B cell (primary cell): ENCODE measurements around the gene RNF34. TPM values are rescaled to one million over a fixed set of nuclear protein-coding genes. Genes with fewer than 3 reads are reported as not detected.
A peak's percentile ranks its signal among the peaks of the same experiment; 100 is the strongest.

Source experiments
- ATAC-seq: fragments of 200-7000 bp; cut with Tn5 transposase; one replicate; pipeline ENCODE4 v1.10.0; 2021; ENCODE audit warnings: low read depth, mild to moderate bottlenecking, moderate number of reproducible peaks, moderate library complexity
- CTCF ChIA-PET: fragments of 350-600 bp; sonication (Branson Sonifier 250); formaldehyde crosslinking; loops from one replicate; lab custom pipeline; 2021; ENCODE audit warnings: antibody characterized with exemption, inconsistent platforms; lab: Charles Lee
- POLR2A ChIA-PET: fragments of 350-600 bp; sonication (Branson Sonifier 250); formaldehyde crosslinking; loops from one replicate; lab custom pipeline; 2021; ENCODE audit warnings: antibody characterized with exemption; lab: Charles Lee
- DNase-seq: peaks from one replicate; pipeline ENCODE4 v3.0.0; 2013
- H2AFZ ChIP-seq: 2 replicates; pipeline ENCODE4 v1.6.1; 2012; ENCODE audit warnings: mild to moderate bottlenecking, low read depth, low read length; ENCODE audit not compliant: insufficient read depth, poor library complexity, severe bottlenecking
- H3K27ac ChIP-seq, 2 donors: 1 replicate in 1 of 2; 2 replicates in 1 of 2; pipeline ENCODE4 v1.5.1; 2012 to 2013; ENCODE audit warnings: low read length in 2 of 2, mild to moderate bottlenecking in 2 of 2, moderate library complexity in 1 of 2
- H3K27me3 ChIP-seq, 4 experiments: fragments of 200-600 bp in 1 of 4; sonication (generic) in 1 of 4; replicated peaks in 1 of 4; 1 replicate in 2 of 4; 2 replicates in 2 of 4; pipeline versions ENCODE4 v1.6.1 to v1.7.0; 2013 to 2016; ENCODE audit warnings: low read length in 3 of 4, mild to moderate bottlenecking in 2 of 4, mixed read lengths in 1 of 4, moderate library complexity in 1 of 4; ENCODE audit not compliant: insufficient read depth in 4 of 4, control insufficient read depth in 3 of 4; ENCODE audit errors: control extremely low read depth in 1 of 4
- H3K36me3 ChIP-seq, 2 experiments: replicated peaks in 1 of 2; 1 replicate in 1 of 2; 2 replicates in 1 of 2; pipeline versions ENCODE4 v1.6.1 to v1.7.1; 2013; ENCODE audit warnings: low read length in 1 of 2; ENCODE audit not compliant: insufficient read depth in 2 of 2, control insufficient read depth in 1 of 2; ENCODE audit errors: control extremely low read depth in 1 of 2, extremely low read depth in 1 of 2
- H3K4me1 ChIP-seq, 2 donors: fragments of 200-600 bp in 1 of 2; sonication (generic) in 1 of 2; 1 replicate in 1 of 2; 2 replicates in 1 of 2; pipeline versions ENCODE4 v1.5.1 to v1.6.1; 2013 to 2017; ENCODE audit warnings: low read length in 2 of 2; ENCODE audit not compliant: control insufficient read depth in 2 of 2, insufficient read depth in 2 of 2
- H3K4me2 ChIP-seq: replicated peaks from 2 replicates; pipeline ENCODE3; 2012; ENCODE audit warnings: mild to moderate bottlenecking, low read depth, low read length; ENCODE audit not compliant: poor library complexity, severe bottlenecking
- H3K4me3 ChIP-seq, 5 experiments: fragments of 200-600 bp in 1 of 5; sonication (generic) in 1 of 5; 1 replicate in 3 of 5; 2 replicates in 2 of 5; pipeline versions ENCODE4 v1.5.1 to v1.7.0; 2011 to 2016; ENCODE audit warnings: low read length in 4 of 5, mild to moderate bottlenecking in 4 of 5, low read depth in 2 of 5, control low read depth in 1 of 5, moderate library complexity in 1 of 5; ENCODE audit not compliant: insufficient read depth in 1 of 5; ENCODE audit errors: control extremely low read depth in 1 of 5, extremely low read depth in 1 of 5
- H3K79me2 ChIP-seq: fragments of 200-600 bp; sonication (generic); one replicate; pipeline ENCODE4 v1.6.0; 2016; ENCODE audit warnings: low read length; ENCODE audit not compliant: control insufficient read depth, insufficient read depth
- H3K9ac ChIP-seq: fragments of 200-600 bp; sonication (generic); 2 replicates; pipeline ENCODE4 v1.6.1; 2017; ENCODE audit warnings: mild to moderate bottlenecking, low read length, moderate library complexity
- H3K9me3 ChIP-seq, 3 donors: one replicate each; pipeline versions ENCODE4 v1.6.1 to v1.7.1; 2013; ENCODE audit warnings: low read length in 2 of 3; ENCODE audit not compliant: control insufficient read depth in 2 of 3, insufficient read depth in 1 of 3; ENCODE audit errors: control extremely low read depth in 1 of 3
- H4K20me1 ChIP-seq: 2 replicates; pipeline ENCODE4 v1.6.0; 2012; ENCODE audit warnings: mild to moderate bottlenecking, low read length; ENCODE audit not compliant: insufficient read depth, control insufficient read depth, poor library complexity, severe bottlenecking
- H3K27ac Mint-ChIP-seq: one replicate; pipeline ENCODE4 v1.8.0; 2021; ENCODE audit warnings: mixed read lengths
- H3K27me3 Mint-ChIP-seq: one replicate; pipeline ENCODE4 v1.8.0; 2021; ENCODE audit warnings: mixed read lengths
- H3K4me1 Mint-ChIP-seq: one replicate; pipeline ENCODE4 v1.8.0; 2021; ENCODE audit warnings: mixed read lengths
- H3K4me3 Mint-ChIP-seq: one replicate; pipeline ENCODE4 v1.8.0; 2021; ENCODE audit warnings: mixed read lengths
- H3K9me3 Mint-ChIP-seq: one replicate; pipeline ENCODE4 v1.8.0; 2022; ENCODE audit warnings: mixed read lengths; ENCODE audit not compliant: insufficient read depth
- CTCF ChIP-seq: fragments of 200-600 bp; IDR thresholded peaks from one replicate; pipeline ENCODE4 v1.8.0; 2022; ENCODE audit warnings: antibody characterized with exemption, mild to moderate bottlenecking
- EZH2 ChIP-seq: IDR thresholded peaks from 2 replicates; pipeline ENCODE4 v1.6.1; 2012; ENCODE audit warnings: borderline replicate concordance, low read depth, mild to moderate bottlenecking, moderate library complexity, low read length; ENCODE audit not compliant: insufficient read depth, poor library complexity, severe bottlenecking
- WGBS: methylation state at CpG from one replicate; pipeline ENCODE4 v1.1.5; 2013; ENCODE audit warnings: missing lambda C conversion rate; ENCODE audit not compliant: insufficient coverage; 5-methylcytosine and 5-hydroxymethylcytosine counted together
- intact Hi-C: fragments of 100-400 bp; cut with micrococcal nuclease; formaldehyde crosslinking; loops from one replicate; pipeline ENCODE4 v1.10.0; 2022
- polyA plus RNA-seq: library from polyadenylated mRNA; depleted of rRNA; stranded (reverse); fragments of >200 nt; gene quantifications from 2 replicates; pipeline ENCODE4 v1.2.3, GENCODE V29; 2012
- total RNA-seq, 2 donors: library from RNA; stranded (reverse); fragments of 120-200 nt in 1 of 2; gene quantifications; 1 replicate in 1 of 2; 2 replicates in 1 of 2; pipeline versions ENCODE4 v1.2.3 to v1.2.4, GENCODE V29; 2013 to 2022

RNF34 gene
- total and polyA plus RNA-seq, 2 donors (not counting 1 experiment from before 2014, with no cell fraction given) = 24.9 to 86.7 TPM

GRCh38 chr12:121443193-121443870 lies 43.4 kb downstream of the RNF34 start:
- Mint-ChIP-seq H3K9me3 (no peaks in the 10 kb centered on the region), H3K4me1 (peaks cover 5% of the 10 kb centered on the region), H3K27me3 (no peaks in the 10 kb centered on the region), H3K27ac (no peak overlapping the region), H3K4me3 (no peak overlapping the region)
- no peaks in the 10 kb centered on the region for H3K9me3 ChIP-seq
- CTCF ChIA-PET = interaction anchor here (0.5 to 7.7 kb wide), 32 partner anchors 8 to 916 kb away, joined by 3 to 115 read pairs (median 4); partner anchors contain the start of genes ANAPC5, RNF34 and TMEM120B
- H3K4me1 ChIP-seq = no peaks in the 10 kb centered on the region
- peaks cover 8 to 73% of the 10 kb centered on the region in 2 experiments for H3K36me3 ChIP-seq
- no peak overlapping the region for H3K4me2 ChIP-seq
- no peaks in the 10 kb centered on the region for H3K27me3 ChIP-seq
- no peak overlapping the region for H3K4me3 ChIP-seq
- H3K27ac ChIP-seq = no peak overlapping the region
- intact Hi-C loops = no loop called here
- H2AFZ ChIP-seq = no peak overlapping the region
- peaks cover 85% of the 10 kb centered on the region for H3K79me2 ChIP-seq
- H4K20me1 ChIP-seq = peaks cover 69% of the 10 kb centered on the region
- 64% methylated on average over 14 of the region's 20 CpGs for WGBS
- DNase-seq = peak; percentile 70
- TF ChIP-seq CTCF = peak; percentile 84
- TF ChIP-seq EZH2 = no peak
- POLR2A ChIA-PET = interaction anchor here (0.5 to 0.6 kb wide), 2 partner anchors 17 to 47 kb away, joined by 4 read pairs; no protein-coding TSS in a partner anchor
- peak; percentile 66 for ATAC-seq
- H3K9ac ChIP-seq = no peak overlapping the region
